Activated CD8-positive, alpha-beta T cell treated with anti-CD3 and anti-CD28 coated beads for 36 hours (primary cell): Measurements from ENCODE around the gene NACAD. TPM values are rescaled to one million over a fixed set of nuclear protein-coding genes. Genes with fewer than 3 reads are reported as not detected.

Experiments used
- ATAC-seq: fragments of 200-7000 bp; cut with Tn5 transposase; one replicate; pipeline ENCODE4 v1.10.0; 2021; ENCODE audit warnings: mild to moderate bottlenecking, moderate library complexity
- CTCF ChIA-PET: fragments of 350-600 bp; sonication (Branson Sonifier 250); formaldehyde crosslinking; loops from one replicate; lab custom pipeline; 2021; ENCODE audit warnings: antibody characterized with exemption; lab: Charles Lee
- POLR2A ChIA-PET: fragments of 350-600 bp; sonication (Branson Sonifier 250); formaldehyde crosslinking; loops from one replicate; lab custom pipeline; 2021; ENCODE audit warnings: antibody characterized with exemption; lab: Charles Lee
- DNase-seq: peaks from one replicate; pipeline ENCODE4 v3.0.0-alpha.2; 2020
- H3K27ac Mint-ChIP-seq: one replicate; pipeline ENCODE4 v1.8.0; 2021; ENCODE audit warnings: mild to moderate bottlenecking, mixed read lengths
- H3K27me3 Mint-ChIP-seq: one replicate; pipeline ENCODE4 v1.8.0; 2021; ENCODE audit warnings: mixed read lengths
- H3K36me3 Mint-ChIP-seq: one replicate; pipeline ENCODE4 v1.8.0; 2021; ENCODE audit warnings: low read depth, mixed read lengths
- H3K4me1 Mint-ChIP-seq: one replicate; pipeline ENCODE4 v1.8.0; 2021; ENCODE audit warnings: low read depth, mixed read lengths
- H3K4me3 Mint-ChIP-seq: one replicate; pipeline ENCODE4 v1.8.0; 2021; ENCODE audit warnings: mild to moderate bottlenecking, moderate library complexity, mixed read lengths
- H3K9me3 Mint-ChIP-seq: one replicate; pipeline ENCODE4 v1.8.0; 2021; ENCODE audit warnings: mixed read lengths
- intact Hi-C: fragments of 100-400 bp; cut with micrococcal nuclease; formaldehyde crosslinking; loops from one replicate; pipeline ENCODE4 v1.10.0; 2022
- total RNA-seq, 2 experiments: library from RNA; stranded (reverse); gene quantifications; one replicate each; pipeline ENCODE4 v1.2.3, GENCODE V29; 2021
- TF ChIP-seq, protein P1 (sequence below): fragments of 200-600 bp; IDR thresholded peaks from one replicate; pipeline ENCODE4 v1.8.0; 2022; ENCODE audit warnings: antibody characterized with exemption, mild to moderate bottlenecking

Gene NACAD
- total RNA-seq, 2 experiments from 2014 or later: 0.31 to 0.50 TPM

DNA sequence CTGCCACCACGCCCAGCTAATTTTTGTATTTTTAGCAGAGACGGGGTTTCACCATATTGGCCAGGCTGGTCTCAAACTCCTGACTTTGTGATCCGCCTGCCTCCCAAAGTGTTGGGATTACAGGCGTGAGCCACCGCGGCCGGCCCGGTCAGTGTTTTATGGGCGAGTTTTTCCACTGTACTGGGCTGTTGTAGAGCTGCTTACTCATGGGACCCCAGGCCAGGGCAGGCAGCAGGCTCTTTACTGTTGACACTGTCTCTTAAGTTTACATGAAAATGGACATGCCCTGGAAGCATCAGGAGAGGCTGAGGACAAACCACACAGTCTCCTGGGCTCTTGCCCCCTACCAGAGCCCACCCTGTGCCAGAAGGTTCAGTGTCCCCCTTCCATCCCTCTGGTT lies 11.2 kb downstream of the NACAD start:
- DNase-seq (no peak), ATAC-seq (no peak)
- ChIA-PET CTCF (no interaction called here), POLR2A (no interaction called here)
- Mint-ChIP-seq H3K36me3 (peaks cover 22% of the 10 kb centered on the region), H3K4me1 (peaks cover 2% of the 10 kb centered on the region), H3K27ac (no peak overlapping the region), H3K4me3 (no peak overlapping the region), H3K9me3 (no peaks in the 10 kb centered on the region), H3K27me3 (no peaks in the 10 kb centered on the region)
- intact Hi-C loops: no loop called here
- TF ChIP-seq, protein P1, sequence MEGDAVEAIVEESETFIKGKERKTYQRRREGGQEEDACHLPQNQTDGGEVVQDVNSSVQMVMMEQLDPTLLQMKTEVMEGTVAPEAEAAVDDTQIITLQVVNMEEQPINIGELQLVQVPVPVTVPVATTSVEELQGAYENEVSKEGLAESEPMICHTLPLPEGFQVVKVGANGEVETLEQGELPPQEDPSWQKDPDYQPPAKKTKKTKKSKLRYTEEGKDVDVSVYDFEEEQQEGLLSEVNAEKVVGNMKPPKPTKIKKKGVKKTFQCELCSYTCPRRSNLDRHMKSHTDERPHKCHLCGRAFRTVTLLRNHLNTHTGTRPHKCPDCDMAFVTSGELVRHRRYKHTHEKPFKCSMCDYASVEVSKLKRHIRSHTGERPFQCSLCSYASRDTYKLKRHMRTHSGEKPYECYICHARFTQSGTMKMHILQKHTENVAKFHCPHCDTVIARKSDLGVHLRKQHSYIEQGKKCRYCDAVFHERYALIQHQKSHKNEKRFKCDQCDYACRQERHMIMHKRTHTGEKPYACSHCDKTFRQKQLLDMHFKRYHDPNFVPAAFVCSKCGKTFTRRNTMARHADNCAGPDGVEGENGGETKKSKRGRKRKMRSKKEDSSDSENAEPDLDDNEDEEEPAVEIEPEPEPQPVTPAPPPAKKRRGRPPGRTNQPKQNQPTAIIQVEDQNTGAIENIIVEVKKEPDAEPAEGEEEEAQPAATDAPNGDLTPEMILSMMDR: no peak

DNA sequence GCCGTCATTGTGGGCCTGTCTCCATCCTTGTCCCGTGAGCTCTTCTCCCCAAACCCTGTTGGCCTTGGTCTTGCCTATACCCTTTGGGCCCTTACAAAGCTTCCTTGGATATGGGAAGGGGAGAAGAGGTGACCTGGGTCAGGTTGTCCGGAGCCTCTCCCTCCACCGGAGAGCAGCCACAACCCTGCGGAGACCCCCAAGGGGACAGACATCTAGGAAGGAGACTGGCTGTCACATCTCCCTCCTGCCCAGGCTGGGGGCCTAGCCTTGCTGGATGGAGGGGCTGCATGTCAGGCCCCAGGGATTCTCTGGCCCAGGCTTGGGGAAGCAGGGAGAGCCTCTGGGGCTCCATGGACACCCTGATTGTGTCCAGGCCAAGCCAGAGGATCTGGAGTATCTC lies 11.8 kb downstream of the NACAD start:
- Mint-ChIP-seq H3K27me3 (no peaks in the 10 kb centered on the region), H3K4me3 (no peak overlapping the region), H3K4me1 (peaks cover 2% of the 10 kb centered on the region), H3K27ac (no peak overlapping the region), H3K9me3 (no peaks in the 10 kb centered on the region), H3K36me3 (peaks cover 22% of the 10 kb centered on the region)
- TF ChIP-seq, protein P1: no peak
- ATAC-seq: no peak
- intact Hi-C loops: no loop called here
- POLR2A ChIA-PET: interaction anchor here (0.7 kb wide), 1 partner anchor 50 kb away, joined by 3 read pairs; no protein-coding TSS in a partner anchor
- no peak for DNase-seq
- CTCF ChIA-PET: no interaction called here

DNA sequence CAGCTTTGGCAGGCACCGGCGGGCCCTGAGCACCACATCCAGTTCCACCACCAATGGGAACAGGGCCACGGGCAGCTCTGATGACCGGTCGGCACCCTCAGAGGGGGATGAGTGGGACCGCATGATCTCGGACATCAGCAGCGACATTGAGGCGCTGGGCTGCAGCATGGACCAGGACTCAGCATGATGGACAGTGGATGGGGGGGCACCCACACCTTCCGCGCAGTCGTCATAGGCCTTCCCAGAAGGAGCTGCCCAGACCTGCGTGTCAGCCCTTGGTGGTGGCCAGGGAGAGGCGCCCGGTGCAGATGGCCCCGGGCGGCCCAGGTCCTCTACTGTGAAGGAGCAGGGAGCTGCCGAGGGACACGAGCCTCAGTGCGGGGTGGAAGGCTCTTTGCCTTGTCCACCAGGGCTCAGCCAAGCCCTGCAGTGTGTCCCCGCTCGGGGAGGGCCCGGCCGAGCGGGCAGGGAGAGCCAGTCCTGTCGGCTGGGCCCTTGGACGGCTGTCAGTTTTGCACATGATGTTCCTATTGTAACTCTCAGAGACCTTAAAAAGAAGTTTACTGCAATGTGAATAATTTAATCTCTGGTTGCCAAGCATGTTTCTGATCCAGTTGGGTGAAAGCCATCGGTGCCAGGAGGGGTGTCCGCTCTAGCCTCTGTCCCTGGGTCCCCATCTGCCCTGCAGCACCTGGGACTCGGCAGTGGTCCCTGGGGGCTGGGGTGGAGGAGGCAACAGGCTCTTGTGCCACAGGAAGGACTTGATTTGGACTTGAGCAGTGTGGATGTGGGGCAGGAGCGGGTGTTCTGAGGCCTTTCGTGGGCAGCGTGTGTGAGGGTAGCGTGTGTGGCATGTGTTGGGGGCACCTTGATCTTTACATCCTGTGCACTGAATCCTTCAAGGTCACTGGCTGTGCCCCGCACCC lies 12.6 kb downstream of the NACAD start:
- ATAC-seq (no peak), DNase-seq (no peak)
- Mint-ChIP-seq H3K4me1 (peaks cover 2% of the 10 kb centered on the region), H3K4me3 (no peak overlapping the region), H3K27ac (peak overlapping the region; percentile 15), H3K27me3 (no peaks in the 10 kb centered on the region), H3K9me3 (no peaks in the 10 kb centered on the region), H3K36me3 (peaks cover 22% of the 10 kb centered on the region)
- POLR2A ChIA-PET: interaction anchor here (0.7 to 1.1 kb wide), 2 partner anchors 49 to 96 kb away, joined by 3 to 4 read pairs; no protein-coding TSS in a partner anchor
- TF ChIP-seq, protein P1: no peak
- CTCF ChIA-PET: no interaction called here
- intact Hi-C loops: no loop called here

DNA sequence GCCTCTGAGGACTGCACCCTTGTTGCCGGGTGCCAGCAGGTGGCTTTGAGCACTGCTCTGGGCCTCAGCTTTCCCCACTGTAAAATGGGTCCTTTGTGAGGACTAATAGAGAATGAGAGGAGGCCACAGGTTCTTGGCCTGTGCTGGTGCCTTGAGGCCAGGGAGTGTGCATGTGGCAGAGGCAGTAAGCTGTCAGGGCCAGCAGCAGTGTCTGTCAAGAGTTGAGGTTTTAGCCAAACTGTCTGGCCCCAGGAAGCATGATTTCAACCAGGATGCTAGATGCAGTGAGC lies 13.5 kb downstream of the NACAD start:
- ChIA-PET POLR2A (no interaction called here), CTCF (no interaction called here)
- peaks cover 24% of the 10 kb centered on the region for H3K36me3 Mint-ChIP-seq
- TF ChIP-seq, protein P1: no peak
- intact Hi-C loops: no loop called here
- DNase-seq (no peak), ATAC-seq (no peak)
- H3K4me1 Mint-ChIP-seq: peaks cover 2% of the 10 kb centered on the region
- H3K9me3 Mint-ChIP-seq: no peaks in the 10 kb centered on the region
- H3K27ac Mint-ChIP-seq: peak overlapping the region; percentile 46
- H3K4me3 Mint-ChIP-seq: no peak overlapping the region
- no peaks in the 10 kb centered on the region for H3K27me3 Mint-ChIP-seq
